Measurements from ENCODE around the gene CETN3. TPM values are rescaled to one million over a fixed set of nuclear protein-coding genes. Genes with fewer than 3 reads are reported as not detected.
"Not testable (repeated sequence)": the region's sequence is repeated elsewhere in the genome, so short reads cannot be mapped to it uniquely, and the experiment has no call there.

The CETN3 gene
- total RNA-seq, 1 experiment from 2014 or later: 60.8 TPM

DNA sequence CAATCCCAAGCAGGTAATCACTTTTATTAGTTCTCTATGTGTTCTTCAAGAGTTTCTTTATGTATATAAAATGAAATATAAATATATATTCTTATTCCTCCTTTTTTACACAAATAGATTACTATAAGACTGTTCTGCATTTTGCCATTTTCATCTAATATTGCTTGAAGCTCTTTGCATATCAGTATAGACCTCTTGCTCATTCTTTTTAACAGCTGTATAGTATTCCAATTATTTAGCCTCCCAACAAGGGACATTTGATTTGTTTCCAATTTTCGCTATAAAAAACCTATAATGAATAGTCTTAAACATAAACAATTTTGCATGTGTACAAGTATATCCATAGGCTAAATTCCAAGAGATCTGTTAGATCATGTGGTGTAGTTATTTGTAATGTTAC is 25.2 kb downstream of the CETN3 start:
- no peak for DNase-seq (ENCODE audit: extremely low read depth, low read depth)

DNA sequence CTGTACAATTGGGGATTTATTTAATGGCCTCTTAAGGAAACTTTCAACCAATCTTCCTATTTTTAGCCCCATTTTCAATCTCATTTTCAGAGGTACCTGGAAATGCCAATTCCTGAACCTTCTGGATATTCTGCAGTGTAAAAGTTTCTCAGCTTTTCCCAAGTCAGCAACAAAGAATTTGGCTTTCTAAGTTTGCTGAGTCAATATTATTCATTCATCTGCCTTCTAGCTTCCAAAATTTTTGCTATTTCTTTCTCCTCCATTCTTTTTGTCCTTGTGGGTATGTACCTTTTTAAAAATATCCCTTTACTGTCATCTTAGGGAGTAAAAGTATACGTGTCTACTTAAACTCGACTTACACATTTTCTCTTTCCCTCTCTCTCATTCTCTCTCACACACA is 25.7 kb downstream of the CETN3 start:
- no peak for DNase-seq (ENCODE audit: extremely low read depth, low read depth)

DNA sequence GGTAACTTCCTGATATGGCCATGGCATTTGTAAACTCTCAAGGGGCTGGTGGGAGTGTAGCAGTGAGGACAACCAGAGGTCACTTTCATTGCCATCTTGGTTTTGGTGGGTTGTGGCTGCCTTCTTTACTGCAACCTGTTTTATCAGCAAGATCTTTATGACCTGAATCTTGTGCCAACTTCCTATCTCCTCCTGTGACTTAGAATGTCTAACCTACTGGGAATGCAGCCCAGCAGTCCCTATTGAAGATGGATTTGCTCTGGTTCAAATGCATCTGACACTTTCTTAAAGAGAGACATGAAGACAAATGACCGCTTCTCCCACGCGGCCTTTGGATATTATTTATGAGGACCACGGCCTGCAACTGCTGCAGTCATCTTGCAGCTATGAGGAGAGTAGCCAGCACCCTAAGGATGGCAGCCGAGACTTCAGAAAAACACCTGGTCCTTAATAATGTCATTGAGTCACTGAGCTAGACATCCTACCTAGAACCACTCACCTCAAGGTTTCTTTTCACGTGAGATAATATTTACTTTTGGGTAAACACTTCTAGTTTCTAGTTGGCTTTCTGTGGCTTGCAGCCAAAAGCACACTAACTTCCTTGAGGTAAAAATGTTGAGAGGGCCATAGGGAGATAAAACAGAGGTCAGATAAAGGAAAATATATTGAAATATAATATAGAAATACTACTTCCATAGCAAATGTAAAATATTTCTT is 28.2 kb downstream of the CETN3 start:
- no peak for DNase-seq (ENCODE audit: extremely low read depth, low read depth)

DNA sequence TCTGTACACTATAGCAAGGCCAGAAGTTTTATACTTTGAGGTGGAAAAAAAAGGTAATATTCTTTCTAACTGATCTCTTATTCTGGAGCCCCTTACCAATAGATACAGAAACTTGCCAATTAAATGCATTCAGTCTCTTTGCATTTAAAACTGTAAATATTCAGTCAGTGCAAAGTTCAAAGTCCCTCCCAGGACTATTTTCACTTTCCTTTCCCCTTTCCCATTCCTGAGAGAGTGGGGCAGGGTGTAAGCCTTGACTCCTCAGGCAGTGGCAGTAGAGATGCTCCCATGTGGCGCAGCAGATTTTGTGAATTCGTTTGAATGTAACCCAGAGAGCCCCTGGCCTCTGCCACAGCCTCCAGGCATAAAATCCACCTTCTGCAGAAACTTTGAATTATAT is 29.9 kb downstream of the CETN3 start:
- DNase-seq (ENCODE audit: extremely low read depth, low read depth): no peak

DNA sequence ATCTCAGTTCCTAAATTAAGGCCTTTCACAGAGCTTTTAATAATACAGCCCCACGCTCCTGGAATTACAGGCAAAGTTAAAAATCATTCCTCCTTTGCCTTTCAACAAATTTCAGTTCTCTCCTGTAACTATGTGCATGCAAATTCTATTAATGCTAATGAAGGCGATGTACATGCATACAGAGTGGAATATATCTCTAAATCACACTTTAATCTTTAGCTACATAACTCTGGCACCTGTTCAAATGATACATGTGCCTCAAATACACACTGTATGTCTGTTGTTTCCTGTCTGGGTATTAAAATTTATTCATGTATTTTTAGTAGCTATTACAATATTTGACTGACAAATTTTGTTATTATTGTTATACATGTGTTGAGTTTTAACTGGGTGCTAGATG is 30.8 kb downstream of the CETN3 start:
- DNase-seq (ENCODE audit: extremely low read depth, low read depth): no peak

DNA sequence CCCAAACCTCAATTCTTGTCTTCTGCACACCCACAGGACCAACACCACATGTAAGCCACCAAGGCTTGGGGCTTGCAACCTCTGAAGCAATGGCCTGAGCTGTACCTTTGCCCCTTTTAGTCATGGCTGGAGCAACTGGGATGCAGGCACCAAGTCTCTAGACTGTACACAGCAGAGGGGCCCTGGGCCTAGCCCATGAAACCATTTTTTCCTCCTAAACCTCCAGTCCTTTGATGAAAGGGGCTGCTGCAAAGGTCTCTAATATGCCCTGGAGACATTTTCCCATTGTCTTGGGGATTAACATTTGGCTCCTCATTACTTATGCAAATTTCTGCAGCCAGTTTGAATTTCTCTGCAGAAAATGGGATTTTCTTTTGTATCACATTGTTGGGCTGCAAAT is 38.3 kb downstream of the CETN3 start:
- DNase-seq (ENCODE audit: extremely low read depth, low read depth): not testable (repeated sequence)

DNA sequence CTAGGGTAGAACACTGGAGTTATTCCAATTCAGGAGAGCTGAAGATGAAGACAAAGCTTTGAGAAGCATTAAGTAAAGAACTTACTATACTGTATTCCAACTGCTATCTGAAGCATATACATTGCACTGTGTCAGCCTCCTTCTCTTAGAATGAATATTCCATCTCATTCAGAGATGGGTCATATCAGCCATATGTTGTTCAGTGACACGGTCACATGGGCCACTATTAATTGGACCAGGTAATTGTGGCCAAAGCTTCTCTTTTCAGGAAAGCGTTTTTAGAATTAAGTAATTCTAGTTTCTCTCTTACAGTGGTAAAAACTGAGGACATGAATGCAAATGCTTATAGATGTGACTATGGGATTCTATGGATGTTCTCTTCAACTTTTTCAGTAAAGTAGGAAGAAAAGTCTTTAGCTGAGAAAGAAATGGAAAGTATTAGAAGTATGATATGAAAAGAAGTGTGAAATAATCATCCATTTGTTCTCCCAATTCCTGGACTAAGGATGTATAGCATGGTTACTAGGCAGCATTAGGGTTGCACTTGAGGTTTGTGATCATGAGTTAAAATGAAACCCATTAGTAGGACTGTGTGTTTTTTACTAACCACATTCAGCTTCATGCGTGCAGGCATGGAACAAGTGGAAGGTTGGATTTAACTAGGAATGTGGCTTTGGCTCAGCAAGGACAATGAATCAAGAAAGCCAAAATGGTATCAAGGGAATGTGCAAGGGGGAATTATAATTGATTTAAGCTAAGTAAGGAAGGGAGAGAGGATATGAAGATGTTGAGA is 40.9 kb downstream of the CETN3 start:
- DNase-seq (ENCODE audit: extremely low read depth, low read depth): no peak

DNA sequence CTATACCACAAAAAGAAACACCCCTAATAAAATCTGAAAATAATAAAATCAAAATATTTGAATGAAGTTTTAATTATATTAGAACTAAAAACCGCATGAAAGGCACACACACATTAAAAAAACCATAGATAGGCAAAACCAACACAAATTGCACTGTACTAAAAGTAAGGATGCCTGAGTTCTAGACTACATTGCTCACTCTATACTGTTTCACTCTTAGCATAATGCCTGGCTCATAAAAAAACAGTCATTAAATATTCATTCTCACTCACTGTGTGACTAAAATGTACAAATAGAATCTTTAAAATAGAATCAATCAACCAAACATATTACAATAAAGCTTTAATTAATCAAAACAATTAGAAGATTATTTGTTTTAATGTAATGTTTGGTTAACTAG is 41.7 kb downstream of the CETN3 start:
- no peak for DNase-seq (ENCODE audit: extremely low read depth, low read depth)

DNA sequence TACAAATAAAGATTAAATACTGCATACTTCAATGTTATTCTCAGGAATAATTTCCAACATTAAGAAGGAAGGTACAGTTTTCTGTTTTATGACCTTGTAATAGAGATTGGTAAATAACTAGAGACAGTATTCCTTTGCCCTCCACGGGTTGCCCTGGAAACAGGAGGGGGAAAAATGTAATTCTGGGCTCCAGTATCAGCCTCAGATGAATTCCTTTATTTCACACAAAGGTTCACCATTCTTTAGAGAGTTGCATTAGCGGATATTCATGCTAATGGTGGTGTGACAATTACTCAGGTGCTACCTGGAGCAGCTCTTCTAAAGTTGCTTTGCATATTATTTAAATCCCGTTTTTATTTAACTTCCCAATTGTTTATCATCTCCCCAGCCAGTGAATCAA is 42.6 kb downstream of the CETN3 start:
- DNase-seq (ENCODE audit: extremely low read depth, low read depth): no peak

DNA sequence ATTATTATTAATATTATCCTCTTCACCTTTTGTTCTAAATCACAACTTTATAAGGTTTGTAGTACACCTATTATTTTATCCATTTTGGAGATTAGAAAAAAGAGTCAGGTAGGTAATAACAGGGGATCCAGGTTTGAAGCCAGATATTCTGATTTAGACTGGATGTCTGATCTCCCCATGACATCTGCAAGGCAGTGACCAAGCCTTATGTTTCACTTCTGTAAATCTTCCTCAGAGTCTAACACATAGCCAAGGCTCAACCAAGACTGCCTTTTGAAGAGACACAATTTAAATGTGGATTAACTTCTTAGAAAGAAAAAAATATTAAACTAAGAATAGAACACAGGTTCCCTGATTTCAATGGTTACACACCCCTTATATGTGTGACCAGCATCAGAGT is 44.2 kb downstream of the CETN3 start:
- DNase-seq (ENCODE audit: extremely low read depth, low read depth): no peak

DNA sequence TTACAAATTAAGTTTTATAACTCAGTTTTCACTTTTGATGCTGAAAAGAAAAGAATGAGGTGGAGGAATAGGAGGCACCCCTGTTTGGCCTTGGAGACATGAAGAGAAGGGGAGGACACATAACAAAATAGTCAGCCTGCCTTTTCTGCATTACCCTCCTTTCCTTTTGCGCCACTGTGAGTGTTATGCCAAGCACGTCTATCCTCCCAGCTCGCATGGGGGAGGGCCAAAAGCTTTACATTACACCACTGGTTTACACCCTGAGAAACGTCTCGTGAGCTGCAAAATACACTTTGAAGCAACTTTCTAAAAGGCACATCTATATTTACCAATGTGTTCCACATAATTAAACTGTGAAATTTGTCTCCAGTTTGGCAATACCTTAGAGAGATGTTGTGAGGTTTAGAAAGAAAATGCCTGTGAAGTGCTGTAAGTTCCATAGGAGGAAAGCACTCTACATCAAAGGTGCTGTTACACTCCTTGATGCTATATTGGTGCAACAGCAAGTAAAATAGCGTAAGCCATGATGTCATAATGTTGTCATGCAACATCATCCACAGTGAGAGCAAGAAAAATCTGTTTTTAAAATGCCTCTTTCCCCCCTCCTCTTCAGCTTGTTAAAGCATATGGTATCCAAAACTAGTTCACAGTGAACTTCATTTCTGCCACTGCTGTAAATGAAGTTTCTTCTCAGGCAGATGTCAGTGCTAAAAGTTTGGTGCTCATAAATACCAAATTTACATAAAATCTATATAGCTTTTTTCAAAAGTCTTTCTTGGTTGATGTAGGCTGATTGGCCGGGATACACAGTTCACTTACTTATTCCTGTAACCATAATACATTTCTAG is 50.3 kb downstream of the CETN3 start:
- no peak for DNase-seq (ENCODE audit: extremely low read depth, low read depth)

DNA sequence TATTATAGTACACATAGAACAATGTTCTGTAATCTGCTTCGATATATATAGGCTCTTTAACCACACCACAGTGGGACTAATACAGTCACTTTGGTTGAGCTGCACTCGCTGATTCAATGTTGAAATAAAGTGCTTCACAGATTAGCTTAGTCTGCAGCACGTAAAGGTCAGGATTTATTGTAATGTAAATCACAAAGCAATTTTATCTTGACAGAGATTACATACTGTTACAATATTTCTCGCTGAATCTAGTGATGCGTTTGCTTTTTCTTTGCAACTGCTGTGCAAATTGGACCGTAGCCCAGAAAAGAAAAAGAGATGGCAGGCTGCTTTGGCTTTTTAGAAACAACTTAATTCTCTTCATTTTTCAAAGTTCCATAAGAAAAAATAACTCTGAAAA is 52.9 kb downstream of the CETN3 start:
- no peak for DNase-seq (ENCODE audit: extremely low read depth, low read depth)

DNA sequence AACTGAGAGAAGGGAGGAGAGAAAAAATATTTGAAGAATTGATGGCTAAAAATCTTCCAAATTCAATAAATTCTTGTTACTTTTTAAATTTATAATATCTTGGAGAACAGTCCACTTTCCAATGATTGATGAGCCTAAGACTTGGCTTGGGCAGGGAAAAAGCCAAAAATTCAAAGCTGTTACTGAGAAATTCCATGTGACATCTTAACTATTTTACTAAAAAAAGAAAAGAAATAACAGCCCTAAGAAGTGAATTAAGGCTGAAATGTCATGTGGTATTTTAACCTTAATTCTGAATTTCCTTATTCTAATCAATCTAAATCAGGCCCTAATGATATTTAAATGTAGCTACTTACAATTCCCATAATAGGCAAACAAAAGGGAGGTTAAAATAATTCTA is 53.4 kb downstream of the CETN3 start:
- no peak for DNase-seq (ENCODE audit: extremely low read depth, low read depth)

DNA sequence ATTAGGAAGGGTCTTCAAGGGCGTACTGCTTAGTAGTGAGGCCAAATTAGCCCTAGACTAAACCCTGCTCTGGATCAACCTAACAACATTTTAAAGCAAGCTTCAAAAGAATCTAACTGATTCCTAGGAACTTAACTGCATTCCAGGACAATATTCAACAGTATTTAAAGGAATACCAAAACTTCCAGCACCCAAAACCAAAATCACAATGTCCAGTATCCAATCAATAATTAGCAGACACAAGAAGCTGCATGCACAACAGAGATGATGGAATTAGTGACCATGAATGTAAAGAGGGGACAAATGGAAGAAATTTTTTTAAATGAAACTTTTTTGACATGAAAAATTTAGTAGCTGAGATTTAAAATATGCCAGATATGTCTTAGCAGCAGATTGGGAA is 53.9 kb downstream of the CETN3 start:
- no peak for DNase-seq (ENCODE audit: extremely low read depth, low read depth)

DNA sequence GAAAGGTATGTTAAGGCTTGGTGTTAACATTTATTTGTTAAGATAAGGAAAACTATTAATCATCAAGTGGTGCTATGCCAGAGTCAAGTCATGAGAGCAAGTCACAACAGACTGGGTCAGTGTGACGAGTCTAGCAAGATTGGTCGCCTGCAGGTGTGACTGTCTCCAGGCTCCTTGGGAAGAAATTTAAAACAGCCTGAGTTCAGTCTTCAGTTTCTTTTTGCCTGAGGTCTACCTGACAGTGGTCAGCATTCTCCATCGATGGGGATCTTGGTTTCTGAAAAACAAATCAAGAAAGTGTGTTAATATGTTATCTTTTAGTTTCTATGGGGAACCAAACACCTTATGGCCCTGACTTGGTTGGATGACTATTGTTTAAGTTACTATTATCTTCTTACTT is 56.3 kb downstream of the CETN3 start:
- no peak for DNase-seq (ENCODE audit: extremely low read depth, low read depth)

DNA sequence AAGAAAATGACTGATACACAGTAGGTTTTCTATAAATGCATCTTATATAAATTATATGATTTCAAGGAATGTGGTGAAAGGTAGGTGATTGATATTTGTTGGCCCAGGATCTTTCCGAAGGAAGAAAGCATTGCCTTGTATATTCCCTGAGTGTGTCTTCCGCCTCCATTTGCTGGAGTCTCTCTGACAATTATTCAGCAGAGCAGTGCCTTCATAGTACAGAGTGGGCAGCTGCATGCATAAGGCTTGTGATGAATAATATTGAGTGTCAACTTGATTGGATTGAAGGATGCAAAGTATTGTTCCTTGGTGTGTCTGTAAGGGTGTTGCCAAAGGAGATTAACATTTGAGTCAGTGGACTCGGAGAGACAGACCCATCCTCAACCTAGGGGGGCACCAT is 58.5 kb downstream of the CETN3 start:
- DNase-seq (ENCODE audit: extremely low read depth, low read depth): no peak

DNA sequence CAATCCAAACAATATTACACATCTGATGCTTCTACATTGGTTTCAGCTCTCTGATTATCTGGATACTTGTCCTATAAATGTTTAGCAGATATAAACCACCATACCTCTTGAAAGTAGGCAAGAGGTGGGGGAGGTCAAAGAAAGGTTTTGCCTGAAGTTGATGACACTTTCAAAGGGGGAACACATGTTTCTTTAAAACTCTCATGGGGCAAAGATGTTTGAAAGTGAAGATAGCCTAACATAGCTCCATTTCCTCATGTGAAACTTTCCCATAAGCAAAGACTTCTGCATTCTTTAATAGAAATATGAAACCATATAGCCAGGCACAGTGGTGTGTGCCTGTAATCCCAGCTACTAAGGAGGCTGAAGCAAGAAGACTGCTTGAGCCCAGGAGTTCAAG is 62.1 kb downstream of the CETN3 start:
- DNase-seq (ENCODE audit: extremely low read depth, low read depth): no peak

DNA sequence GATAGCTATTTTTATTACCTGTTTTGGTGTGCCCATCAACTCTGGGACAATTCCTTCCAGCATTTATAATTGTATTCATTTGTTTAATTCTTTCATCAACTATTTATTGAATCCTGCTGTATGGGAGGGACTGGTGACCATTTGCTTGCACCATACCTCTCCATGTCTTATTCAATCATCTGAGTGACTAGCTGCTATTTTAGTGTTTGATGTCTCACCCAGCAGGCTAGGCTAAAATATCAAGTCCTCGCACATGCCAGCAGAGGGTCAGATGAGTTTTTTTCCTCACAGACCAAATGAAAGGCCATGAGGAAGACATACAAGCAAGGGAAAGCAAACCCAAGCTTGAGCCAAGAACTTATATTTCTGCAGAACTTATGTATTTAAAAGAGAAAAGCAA is 63.9 kb downstream of the CETN3 start:
- no peak for DNase-seq (ENCODE audit: extremely low read depth, low read depth)

DNA sequence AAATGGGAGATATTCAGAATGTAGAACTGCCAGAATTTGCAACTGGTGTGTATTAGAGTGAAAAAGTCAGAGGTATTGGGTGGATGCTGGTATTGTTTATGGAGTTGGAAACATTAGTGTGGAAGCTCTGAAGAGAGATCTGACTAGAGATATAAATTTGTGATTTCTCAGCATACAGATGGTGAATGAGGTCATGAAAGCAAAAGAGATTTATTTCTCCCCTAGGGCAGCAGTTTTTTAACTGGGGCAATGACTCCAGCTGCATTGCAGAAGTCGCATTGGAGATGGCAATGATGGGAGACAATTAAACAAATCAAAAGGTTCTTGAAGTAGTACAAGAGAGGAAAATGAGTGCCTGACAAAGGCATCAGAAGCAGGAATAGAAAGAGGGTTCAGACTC is 64.9 kb downstream of the CETN3 start:
- no peak for DNase-seq (ENCODE audit: extremely low read depth, low read depth)

DNA sequence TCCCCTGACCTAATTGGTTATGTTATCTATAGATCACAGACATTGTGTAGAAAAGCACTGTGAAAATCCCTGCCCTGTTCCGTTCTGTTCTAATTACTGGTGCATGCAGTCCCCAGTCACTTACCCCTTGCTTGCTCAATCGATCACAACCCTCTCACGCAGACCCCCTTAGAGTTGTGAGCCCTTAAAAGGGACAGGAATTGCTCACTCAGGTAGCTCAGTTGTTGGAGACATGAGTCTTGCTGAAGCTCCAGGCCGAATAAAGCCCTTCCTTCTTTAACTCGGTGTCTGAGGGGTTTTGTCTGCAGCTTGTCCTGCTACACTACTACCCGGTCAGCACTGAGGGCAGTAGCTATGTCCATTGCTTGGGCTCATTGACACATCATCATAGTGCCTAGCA is 65.8 kb downstream of the CETN3 start:
- not testable (repeated sequence) for DNase-seq (ENCODE audit: extremely low read depth, low read depth)

DNA sequence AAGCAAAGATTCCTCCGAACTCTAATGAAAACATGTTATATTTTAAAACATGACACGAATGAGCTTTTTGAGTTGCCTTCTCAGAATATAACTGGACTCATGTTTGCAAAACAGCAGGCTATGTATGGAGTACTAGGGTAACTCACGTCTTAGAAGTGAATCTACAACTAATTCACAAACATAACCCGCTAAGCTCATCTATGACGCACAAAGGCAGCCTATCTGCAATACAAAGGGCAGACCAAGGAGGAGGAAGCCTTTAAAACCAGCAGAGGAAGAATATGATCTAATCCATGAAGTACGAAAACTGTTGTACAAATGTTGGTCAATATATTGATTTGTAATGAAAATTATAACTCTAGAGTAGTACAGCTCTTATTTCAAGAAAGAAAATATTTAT is 67.0 kb downstream of the CETN3 start:
- no peak for DNase-seq (ENCODE audit: extremely low read depth, low read depth)

All from NCI-H460 (cell line).